OCI-M1 (cell line): ENCODE data around the gene CCDC47.
"Not testable (repeated sequence)": the region's sequence is repeated elsewhere in the genome, so short reads cannot be mapped to it uniquely, and the experiment has no call there.

Experiments used
- DNase-seq: peaks from one replicate; lab custom pipeline; 2025; lab: John Stamatoyannopoulos, UW

The CCDC47 gene

GRCh38 chr17:63735691-63736090 lies 37.7 kb downstream of the CCDC47 start:
- no peak for DNase-seq

GRCh38 chr17:63722403-63722802 lies 51.0 kb downstream of the CCDC47 start:
- no peak for DNase-seq

GRCh38 chr17:63720194-63720593 lies 53.2 kb downstream of the CCDC47 start:
- not testable (repeated sequence) for DNase-seq

- no peak for DNase-seq
These were observed 54.4 kb downstream of the CCDC47 start for GRCh38 chr17:63718988-63719387.

GRCh38 chr17:63716426-63716825 lies 57.0 kb downstream of the CCDC47 start:
- DNase-seq, result no peak

- no peak for DNase-seq
These were observed 58.7 kb downstream of the CCDC47 start for GRCh38 chr17:63714550-63715277.

- DNase-seq, result no peak
These were observed 64.3 kb downstream of the CCDC47 start for GRCh38 chr17:63709110-63709509.

- no peak for DNase-seq
These were observed 66.2 kb downstream of the CCDC47 start for GRCh38 chr17:63707151-63707550.

- no peak for DNase-seq
These were observed 66.9 kb downstream of the CCDC47 start for GRCh38 chr17:63706336-63707082.

GRCh38 chr17:63705657-63706056 lies 67.7 kb downstream of the CCDC47 start:
- no peak for DNase-seq

GRCh38 chr17:63704836-63705235 lies 68.6 kb downstream of the CCDC47 start:
- no peak for DNase-seq

- DNase-seq, result no peak
These were observed 69.2 kb downstream of the CCDC47 start for GRCh38 chr17:63704259-63704576.

- DNase-seq, result no peak
These were observed 69.7 kb downstream of the CCDC47 start for GRCh38 chr17:63703556-63704258.

GRCh38 chr17:63703029-63703428 lies 70.4 kb downstream of the CCDC47 start:
- DNase-seq, result no peak

- no peak for DNase-seq
These were observed 70.7 kb downstream of the CCDC47 start for GRCh38 chr17:63702721-63703015.

GRCh38 chr17:63701868-63702720 lies 71.3 kb downstream of the CCDC47 start:
- peak; percentile 71 for DNase-seq

GRCh38 chr17:63701456-63701820 lies 72.0 kb downstream of the CCDC47 start:
- DNase-seq, result peak; percentile 67

GRCh38 chr17:63700528-63701455 lies 72.6 kb downstream of the CCDC47 start:
- DNase-seq, result peak; percentile 81

- peak; percentile 80 for DNase-seq
These were observed 73.5 kb downstream of the CCDC47 start, which contains the start of gene LIMD2 for GRCh38 chr17:63699638-63700527. TSS of gene LIMD2 (minus strand) at chr17:63700125. CDS start at chr17:63699298, 827 bp downstream.
